ENCODE data around the gene SAMD4A.

GRCh38 chr14:54797986-54798385, 231.1 kb downstream of the SAMD4A start:
- TF ChIP-seq CTCF (IDR thresholded peaks at IDR 0.05) (no peak), POLR2A (IDR thresholded peaks at IDR 0.05) (no peak)
